ENCODE data around the gene ENPP6. TPM values are rescaled to one million over a fixed set of nuclear protein-coding genes. Genes with fewer than 3 reads are reported as not detected.

Gene ENPP6
- total RNA-seq, 1 donor from 2014 or later, result 0.41 TPM

GRCh38 chr4:184169225-184169867 lies 48.3 kb downstream of the ENPP6 start:
- peaks cover 43% of the 10 kb centered on the region for H3K27me3 Mint-ChIP-seq (ENCODE audit: low read depth)
- peaks cover 17% of the 10 kb centered on the region for H3K4me1 Mint-ChIP-seq (ENCODE audit: low read depth)
- intact Hi-C loops (cut with micrococcal nuclease), result loop anchor here (2.0 to 5.0 kb wide), 2 partner anchors 68 to 81 kb away; no protein-coding TSS in a partner anchor
- H3K36me3 Mint-ChIP-seq (ENCODE audit: low read depth), result no peaks in the 10 kb centered on the region
- no peak for DNase-seq (ENCODE audit: low spot score)
- no peak overlapping the region for H3K4me3 Mint-ChIP-seq (ENCODE audit: low read depth)
- H3K9me3 Mint-ChIP-seq, result no peaks in the 10 kb centered on the region
- no peak overlapping the region for H3K27ac Mint-ChIP-seq

DNA sequence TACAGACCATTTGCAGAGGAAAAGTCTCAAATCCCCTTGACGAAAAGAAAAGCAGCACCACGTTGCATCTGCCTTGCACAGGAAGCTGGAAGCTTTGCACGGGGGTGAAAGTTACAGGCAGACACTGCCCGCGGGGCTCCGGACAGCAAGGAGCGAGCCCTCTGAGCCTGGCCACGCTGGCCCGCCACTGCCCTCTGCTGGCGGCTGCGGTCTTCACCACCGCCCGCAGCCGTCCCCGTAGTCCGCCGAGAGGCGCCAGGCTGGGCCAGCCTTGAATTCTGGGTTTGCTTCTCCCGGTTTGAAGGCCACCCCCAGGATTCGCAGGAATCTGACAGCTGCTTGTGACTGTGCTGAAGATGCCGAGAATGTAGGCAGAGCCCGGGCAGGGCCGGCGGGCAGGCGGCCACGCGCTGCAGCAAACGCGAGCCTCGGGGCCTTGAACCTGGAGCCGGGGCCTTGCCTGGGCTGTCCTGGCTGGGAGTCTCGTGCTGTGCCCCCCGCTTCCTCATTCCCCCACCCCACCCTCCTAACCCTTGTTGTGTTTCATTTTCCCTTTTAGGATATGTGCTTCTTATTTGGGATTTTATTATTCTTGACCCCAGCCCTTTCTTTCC lies 49.2 kb downstream of the ENPP6 start:
- no peak overlapping the region for H3K4me3 Mint-ChIP-seq (ENCODE audit: low read depth)
- H3K36me3 Mint-ChIP-seq (ENCODE audit: low read depth), result no peaks in the 10 kb centered on the region
- H3K27me3 Mint-ChIP-seq (ENCODE audit: low read depth), result peaks cover 43% of the 10 kb centered on the region
- intact Hi-C loops (cut with micrococcal nuclease), result loop anchor here (1.0 to 5.0 kb wide), 3 partner anchors 69 to 328 kb away; no protein-coding TSS in a partner anchor
- H3K27ac Mint-ChIP-seq, result no peak overlapping the region
- peaks cover 17% of the 10 kb centered on the region for H3K4me1 Mint-ChIP-seq (ENCODE audit: low read depth)
- no peaks in the 10 kb centered on the region for H3K9me3 Mint-ChIP-seq
- DNase-seq (ENCODE audit: low spot score), result peak; percentile 44

- H3K36me3 Mint-ChIP-seq (ENCODE audit: low read depth), result no peaks in the 10 kb centered on the region
- intact Hi-C loops (cut with micrococcal nuclease), result loop anchor here (5.0 kb wide), 1 partner anchor 70 kb away; no protein-coding TSS in a partner anchor
- H3K9me3 Mint-ChIP-seq, result no peaks in the 10 kb centered on the region
- H3K27me3 Mint-ChIP-seq (ENCODE audit: low read depth), result peaks cover 43% of the 10 kb centered on the region
- no peak overlapping the region for H3K4me3 Mint-ChIP-seq (ENCODE audit: low read depth)
- H3K27ac Mint-ChIP-seq, result no peak overlapping the region
- no peak for DNase-seq (ENCODE audit: low spot score)
- peaks cover 17% of the 10 kb centered on the region for H3K4me1 Mint-ChIP-seq (ENCODE audit: low read depth)
These were observed 50.1 kb downstream of the ENPP6 start for GRCh38 chr4:184167576-184167975.

GRCh38 chr4:184166736-184167135 lies 50.9 kb downstream of the ENPP6 start:
- peaks cover 46% of the 10 kb centered on the region for H3K27me3 Mint-ChIP-seq (ENCODE audit: low read depth)

DNA sequence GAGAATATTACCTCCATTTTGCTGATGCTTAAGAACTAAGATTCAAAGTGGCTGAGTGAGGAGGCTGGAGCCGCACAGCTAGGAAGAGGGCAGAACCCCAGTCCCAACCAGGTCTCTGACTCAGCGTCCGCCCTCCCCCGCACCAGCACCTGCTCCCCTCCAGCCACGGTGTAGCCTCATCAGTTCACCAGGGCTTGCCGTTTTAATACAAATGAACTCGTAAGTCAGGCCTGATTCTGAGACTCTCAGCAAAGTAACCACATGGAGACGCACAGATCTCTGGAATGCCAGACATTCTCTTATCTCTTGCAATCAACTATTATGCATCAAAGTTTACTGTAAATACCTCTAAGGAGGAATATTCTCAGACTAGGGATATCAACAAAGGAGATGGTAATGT lies 52.4 kb downstream of the ENPP6 start:
- H3K4me3 Mint-ChIP-seq (ENCODE audit: low read depth), result no peak overlapping the region
- no peak overlapping the region for H3K27ac Mint-ChIP-seq
- no peaks in the 10 kb centered on the region for H3K9me3 Mint-ChIP-seq
- H3K4me1 Mint-ChIP-seq (ENCODE audit: low read depth), result peaks cover 5% of the 10 kb centered on the region
- peaks cover 55% of the 10 kb centered on the region for H3K27me3 Mint-ChIP-seq (ENCODE audit: low read depth)
- DNase-seq (ENCODE audit: low spot score), result no peak
- no peaks in the 10 kb centered on the region for H3K36me3 Mint-ChIP-seq (ENCODE audit: low read depth)
- intact Hi-C loops (cut with micrococcal nuclease), result loop anchor here (5.0 kb wide), 1 partner anchor 72 kb away; no protein-coding TSS in a partner anchor

More at GRCh38 chr4:184166736-184167135, 50.9 kb downstream of the ENPP6 start:
- no peak overlapping the region for H3K27ac Mint-ChIP-seq
- no peak for DNase-seq (ENCODE audit: low spot score)
- H3K4me3 Mint-ChIP-seq (ENCODE audit: low read depth), result no peak overlapping the region
- no peaks in the 10 kb centered on the region for H3K9me3 Mint-ChIP-seq
- H3K36me3 Mint-ChIP-seq (ENCODE audit: low read depth), result no peaks in the 10 kb centered on the region
- H3K4me1 Mint-ChIP-seq (ENCODE audit: low read depth), result peaks cover 14% of the 10 kb centered on the region
- intact Hi-C loops (cut with micrococcal nuclease), result loop anchor here (5.0 kb wide), 1 partner anchor 71 kb away; no protein-coding TSS in a partner anchor

GRCh38 chr4:184163813-184164212 lies 53.9 kb downstream of the ENPP6 start:
- Mint-ChIP-seq H3K27me3 (ENCODE audit: low read depth) (peaks cover 62% of the 10 kb centered on the region), H3K36me3 (ENCODE audit: low read depth) (no peaks in the 10 kb centered on the region), H3K4me3 (ENCODE audit: low read depth) (no peak overlapping the region), H3K9me3 (no peaks in the 10 kb centered on the region), H3K4me1 (ENCODE audit: low read depth) (peaks cover 4% of the 10 kb centered on the region), H3K27ac (no peak overlapping the region)
- DNase-seq (ENCODE audit: low spot score), result no peak
- intact Hi-C loops (cut with micrococcal nuclease), result loop anchor here (1.0 kb wide), 1 partner anchor 324 kb away; no protein-coding TSS in a partner anchor

DNA sequence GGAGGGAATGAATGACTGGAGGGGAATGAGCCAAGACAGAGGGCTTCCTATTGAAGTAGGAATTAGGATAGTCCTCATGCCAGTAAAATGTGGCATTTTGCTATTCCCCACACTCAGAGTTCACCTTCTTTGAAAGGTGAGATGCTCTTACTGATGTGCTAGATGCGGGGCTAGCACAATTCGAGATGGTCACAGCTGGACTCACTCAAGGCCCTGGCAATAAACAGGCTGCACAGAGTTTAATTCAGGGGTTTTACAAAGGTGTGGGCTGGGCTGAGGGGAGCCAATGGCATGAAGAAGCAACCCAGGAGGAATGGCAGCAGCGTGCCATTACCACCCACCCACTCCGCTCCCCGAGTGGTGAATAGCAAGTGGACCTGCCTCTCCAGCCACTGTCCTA lies 55.1 kb downstream of the ENPP6 start:
- peaks cover 62% of the 10 kb centered on the region for H3K27me3 Mint-ChIP-seq (ENCODE audit: low read depth)
- no peaks in the 10 kb centered on the region for H3K4me1 Mint-ChIP-seq (ENCODE audit: low read depth)
- H3K9me3 Mint-ChIP-seq, result no peaks in the 10 kb centered on the region
- H3K4me3 Mint-ChIP-seq (ENCODE audit: low read depth), result no peak overlapping the region
- no peak overlapping the region for H3K27ac Mint-ChIP-seq
- H3K36me3 Mint-ChIP-seq (ENCODE audit: low read depth), result no peaks in the 10 kb centered on the region
- intact Hi-C loops (cut with micrococcal nuclease), result no loop called here
- DNase-seq (ENCODE audit: low spot score), result no peak

GRCh38 chr4:184157322-184157721 lies 60.4 kb downstream of the ENPP6 start:
- intact Hi-C loops (cut with micrococcal nuclease), result no loop called here
- Mint-ChIP-seq H3K36me3 (ENCODE audit: low read depth) (no peaks in the 10 kb centered on the region), H3K4me1 (ENCODE audit: low read depth) (no peaks in the 10 kb centered on the region), H3K27me3 (ENCODE audit: low read depth) (peaks cover 38% of the 10 kb centered on the region), H3K9me3 (no peaks in the 10 kb centered on the region), H3K4me3 (ENCODE audit: low read depth) (no peak overlapping the region), H3K27ac (no peak overlapping the region)
- DNase-seq (ENCODE audit: low spot score), result no peak

- no peak for DNase-seq (ENCODE audit: low spot score)
- Mint-ChIP-seq H3K9me3 (no peaks in the 10 kb centered on the region), H3K4me3 (ENCODE audit: low read depth) (no peak overlapping the region), H3K27me3 (ENCODE audit: low read depth) (peaks cover 31% of the 10 kb centered on the region), H3K27ac (no peak overlapping the region), H3K4me1 (ENCODE audit: low read depth) (no peaks in the 10 kb centered on the region), H3K36me3 (ENCODE audit: low read depth) (no peaks in the 10 kb centered on the region)
- intact Hi-C loops (cut with micrococcal nuclease), result no loop called here
These were observed 61.3 kb downstream of the ENPP6 start for GRCh38 chr4:184156163-184156920.

- Mint-ChIP-seq H3K4me3 (ENCODE audit: low read depth) (no peak overlapping the region), H3K27ac (no peak overlapping the region), H3K36me3 (ENCODE audit: low read depth) (no peaks in the 10 kb centered on the region), H3K27me3 (ENCODE audit: low read depth) (peaks cover 17% of the 10 kb centered on the region), H3K9me3 (no peaks in the 10 kb centered on the region), H3K4me1 (ENCODE audit: low read depth) (no peaks in the 10 kb centered on the region)
- intact Hi-C loops (cut with micrococcal nuclease), result no loop called here
- DNase-seq (ENCODE audit: low spot score), result no peak
These were observed 63.5 kb downstream of the ENPP6 start for GRCh38 chr4:184154199-184154598.

GRCh38 chr4:184153781-184154180 lies 63.9 kb downstream of the ENPP6 start:
- Mint-ChIP-seq H3K4me1 (ENCODE audit: low read depth) (peaks cover 1% of the 10 kb centered on the region), H3K27me3 (ENCODE audit: low read depth) (peaks cover 13% of the 10 kb centered on the region), H3K9me3 (no peaks in the 10 kb centered on the region), H3K4me3 (ENCODE audit: low read depth) (no peak overlapping the region), H3K36me3 (ENCODE audit: low read depth) (no peaks in the 10 kb centered on the region), H3K27ac (no peak overlapping the region)
- intact Hi-C loops (cut with micrococcal nuclease), result no loop called here
- no peak for DNase-seq (ENCODE audit: low spot score)

DNA sequence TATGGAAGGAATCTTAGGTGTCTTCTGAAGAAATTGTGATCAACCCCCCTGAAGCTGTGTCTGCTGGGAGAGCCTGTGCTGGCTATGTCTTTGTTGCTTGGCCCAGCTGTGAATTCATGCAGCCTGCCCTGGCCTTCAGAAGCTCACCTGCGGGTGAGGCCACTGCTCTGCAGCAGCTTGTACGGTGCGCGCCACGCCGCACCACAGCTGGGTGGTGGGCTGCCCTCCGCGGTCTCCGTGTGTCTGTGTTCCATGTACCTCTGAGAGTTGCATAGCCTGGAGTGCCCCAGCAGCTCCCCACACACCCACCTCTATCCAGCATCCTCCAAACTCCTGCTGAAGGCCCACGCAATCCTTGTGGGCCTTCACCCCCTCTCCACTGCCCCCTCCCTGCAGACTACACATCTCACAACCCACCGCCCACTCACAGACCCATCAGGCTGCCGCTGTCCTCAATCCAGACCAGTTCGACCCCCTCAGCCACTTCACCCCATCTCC lies 65.6 kb downstream of the ENPP6 start:
- Mint-ChIP-seq H3K4me1 (ENCODE audit: low read depth) (peaks cover 12% of the 10 kb centered on the region), H3K27me3 (ENCODE audit: low read depth) (peaks cover 5% of the 10 kb centered on the region), H3K9me3 (no peaks in the 10 kb centered on the region), H3K27ac (no peak overlapping the region), H3K36me3 (ENCODE audit: low read depth) (no peaks in the 10 kb centered on the region), H3K4me3 (ENCODE audit: low read depth) (no peak overlapping the region)
- intact Hi-C loops (cut with micrococcal nuclease), result no loop called here
- no peak for DNase-seq (ENCODE audit: low spot score)
